OCI-LY3 (cell line): ENCODE measurements around the gene CCDC102B.
A peak's percentile ranks its signal among the peaks of the same experiment; 100 is the strongest.

ENCODE experiments used
- H2AFZ ChIP-seq: fragments of 200-600, 300-600 bp; shearing (Covaris generic); 2 replicates; pipeline ENCODE4 v1.6.0; 2014; ENCODE audit warnings: antibody characterized with exemption, low read depth, low read length
- H3K27ac ChIP-seq: fragments of 200-600, 300-600 bp; sonication (generic); 2 replicates; pipeline ENCODE4 v1.5.1; 2014; ENCODE audit warnings: mild to moderate bottlenecking, low read length, moderate library complexity, mixed read lengths
- H3K27me3 ChIP-seq: fragments of 200-600, 300-600 bp; sonication (generic); 2 replicates; pipeline ENCODE4 v1.6.1; 2014; ENCODE audit warnings: low read depth, low read length, mixed read lengths
- H3K36me3 ChIP-seq: fragments of 200-600, 300-600 bp; sonication (generic); replicated peaks from 2 replicates; pipeline ENCODE3; 2014; ENCODE audit warnings: low read depth, low read length, mixed read lengths
- H3K4me1 ChIP-seq: fragments of 300-600, 200-600 bp; sonication (generic); 2 replicates; pipeline ENCODE4 v1.6.1; 2014; ENCODE audit warnings: low read length, mixed read lengths
- H3K4me2 ChIP-seq: fragments of 200-600, 300-600 bp; sonication (generic); 2 replicates; pipeline ENCODE4 v1.6.1; 2014; ENCODE audit warnings: low read length, mixed read lengths
- H3K4me3 ChIP-seq: fragments of 300-600, 200-600 bp; sonication (generic); 2 replicates; pipeline ENCODE4 v1.5.1; 2014; ENCODE audit warnings: antibody characterized with exemption, mild to moderate bottlenecking, low read length, moderate library complexity
- H3K79me2 ChIP-seq: fragments of 300-600, 200-600 bp; shearing (Covaris generic); 2 replicates; pipeline ENCODE4 v1.6.1; 2014; ENCODE audit warnings: mild to moderate bottlenecking, low read length, mixed read lengths
- H3K9ac ChIP-seq: fragments of 300-600, 200-600 bp; shearing (Covaris generic); 2 replicates; pipeline ENCODE4 v1.6.0; 2014; ENCODE audit warnings: mild to moderate bottlenecking, low read length, moderate library complexity
- H3K9me3 ChIP-seq: fragments of 200-600, 300-600 bp; shearing (Covaris generic); 2 replicates; pipeline ENCODE4 v1.6.1; 2014; ENCODE audit warnings: low read length, mixed read lengths; ENCODE audit not compliant: insufficient read depth
- H4K20me1 ChIP-seq: fragments of 200-600, 300-600 bp; sonication (generic); 2 replicates; pipeline ENCODE4 v1.6.1; 2016; ENCODE audit warnings: low read length, mixed read lengths; ENCODE audit not compliant: insufficient read depth
- CTCF ChIP-seq: fragments of 200-600, 300-600 bp; sonication (generic); IDR thresholded peaks from 2 replicates; pipeline ENCODE4 v1.5.1; 2014; ENCODE audit warnings: antibody characterized with exemption, low read length, low read depth
- EZH2phosphoT487 ChIP-seq: fragments of 200-600 bp; shearing (Covaris generic); IDR thresholded peaks from 2 replicates; pipeline ENCODE4 v1.6.1; 2018; ENCODE audit warnings: antibody characterized with exemption, mixed run types, low read depth

CCDC102B gene

GRCh38 chr18:69085951-69086350 lies 288.1 kb downstream of the CCDC102B start:
- Histone ChIP-seq H3K79me2 (no peaks in the 10 kb centered on the region), H3K27me3 (no peaks in the 10 kb centered on the region), H3K4me3 (no peak overlapping the region), H3K36me3 (no peaks in the 10 kb centered on the region), H3K9ac (no peak overlapping the region), H3K4me1 (no peaks in the 10 kb centered on the region), H2AFZ (no peak overlapping the region), H3K4me2 (no peak overlapping the region), H3K27ac (no peak overlapping the region), H3K9me3 (no peaks in the 10 kb centered on the region), H4K20me1 (no peaks in the 10 kb centered on the region)
- no peak for TF ChIP-seq CTCF
- no peak for TF ChIP-seq EZH2phosphoT487

- no peak overlapping the region for H2AFZ ChIP-seq
- no peak overlapping the region for H3K9ac ChIP-seq
- H4K20me1 ChIP-seq: no peaks in the 10 kb centered on the region
- no peak overlapping the region for H3K4me3 ChIP-seq
- no peaks in the 10 kb centered on the region for H3K4me1 ChIP-seq
- no peaks in the 10 kb centered on the region for H3K36me3 ChIP-seq
- no peaks in the 10 kb centered on the region for H3K27me3 ChIP-seq
- H3K4me2 ChIP-seq: no peak overlapping the region
- no peaks in the 10 kb centered on the region for H3K79me2 ChIP-seq
- H3K27ac ChIP-seq: no peak overlapping the region
- TF ChIP-seq CTCF: no peak
- TF ChIP-seq EZH2phosphoT487: no peak
- no peaks in the 10 kb centered on the region for H3K9me3 ChIP-seq
Measured at GRCh38 chr18:69088973-69089372, 291.1 kb downstream of the CCDC102B start.

GRCh38 chr18:69097349-69097748 lies 299.5 kb downstream of the CCDC102B start:
- H3K4me1 ChIP-seq: no peaks in the 10 kb centered on the region
- H3K4me3 ChIP-seq: no peak overlapping the region
- no peaks in the 10 kb centered on the region for H3K36me3 ChIP-seq
- H3K27me3 ChIP-seq: no peaks in the 10 kb centered on the region
- no peaks in the 10 kb centered on the region for H3K79me2 ChIP-seq
- peak overlapping the region; percentile 5; the same call in 1 of the 2 replicates for H2AFZ ChIP-seq
- no peak overlapping the region for H3K27ac ChIP-seq
- TF ChIP-seq CTCF: no peak
- TF ChIP-seq EZH2phosphoT487: no peak
- peaks cover 17% of the 10 kb centered on the region for H3K9me3 ChIP-seq
- no peak overlapping the region for H3K4me2 ChIP-seq
- H3K9ac ChIP-seq: no peak overlapping the region
- no peaks in the 10 kb centered on the region for H4K20me1 ChIP-seq

GRCh38 chr18:69102959-69103358 lies 305.1 kb downstream of the CCDC102B start:
- H3K27ac ChIP-seq: no peak overlapping the region
- no peak overlapping the region for H2AFZ ChIP-seq
- H3K4me1 ChIP-seq: no peaks in the 10 kb centered on the region
- H3K9me3 ChIP-seq: peaks cover 17% of the 10 kb centered on the region
- H3K27me3 ChIP-seq: no peaks in the 10 kb centered on the region
- no peak overlapping the region for H3K4me3 ChIP-seq
- no peak overlapping the region for H3K4me2 ChIP-seq
- no peak overlapping the region for H3K9ac ChIP-seq
- no peak for TF ChIP-seq EZH2phosphoT487
- no peak for TF ChIP-seq CTCF
- no peaks in the 10 kb centered on the region for H3K79me2 ChIP-seq
- no peaks in the 10 kb centered on the region for H4K20me1 ChIP-seq
- no peaks in the 10 kb centered on the region for H3K36me3 ChIP-seq
